ENCODE measurements around the gene POT1. TPM values are rescaled to one million over a fixed set of nuclear protein-coding genes. Genes with fewer than 3 reads are reported as not detected.

POT1 gene
- total and polyA plus RNA-seq, 2 of the 8 experiments (the other 6 are each of a cell fraction or from before 2014, with no cell fraction given): 13.1 to 22.8 TPM

GRCh38 chr7:124792002-124792401 is 137.6 kb downstream of the POT1 start:
- TF ChIP-seq SIN3A (conservative IDR thresholded peaks at IDR 0.05 in 1 of 2, IDR thresholded peaks at IDR 0.05 in 1 of 2; ENCODE audit: low read depth in 1 of 2, low read length in 2 of 2): no peak
- no peak for TF ChIP-seq SP2 (IDR thresholded peaks at IDR 0.05; ENCODE audit: low read length)
- TF ChIP-seq JUND (IDR thresholded peaks at IDR 0.05; ENCODE audit: low read length): no peak
- no peak for TF ChIP-seq CHD2 (IDR thresholded peaks at IDR 0.05; ENCODE audit: low read length)
- TF ChIP-seq, protein P1, sequence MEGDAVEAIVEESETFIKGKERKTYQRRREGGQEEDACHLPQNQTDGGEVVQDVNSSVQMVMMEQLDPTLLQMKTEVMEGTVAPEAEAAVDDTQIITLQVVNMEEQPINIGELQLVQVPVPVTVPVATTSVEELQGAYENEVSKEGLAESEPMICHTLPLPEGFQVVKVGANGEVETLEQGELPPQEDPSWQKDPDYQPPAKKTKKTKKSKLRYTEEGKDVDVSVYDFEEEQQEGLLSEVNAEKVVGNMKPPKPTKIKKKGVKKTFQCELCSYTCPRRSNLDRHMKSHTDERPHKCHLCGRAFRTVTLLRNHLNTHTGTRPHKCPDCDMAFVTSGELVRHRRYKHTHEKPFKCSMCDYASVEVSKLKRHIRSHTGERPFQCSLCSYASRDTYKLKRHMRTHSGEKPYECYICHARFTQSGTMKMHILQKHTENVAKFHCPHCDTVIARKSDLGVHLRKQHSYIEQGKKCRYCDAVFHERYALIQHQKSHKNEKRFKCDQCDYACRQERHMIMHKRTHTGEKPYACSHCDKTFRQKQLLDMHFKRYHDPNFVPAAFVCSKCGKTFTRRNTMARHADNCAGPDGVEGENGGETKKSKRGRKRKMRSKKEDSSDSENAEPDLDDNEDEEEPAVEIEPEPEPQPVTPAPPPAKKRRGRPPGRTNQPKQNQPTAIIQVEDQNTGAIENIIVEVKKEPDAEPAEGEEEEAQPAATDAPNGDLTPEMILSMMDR (IDR thresholded peaks at IDR 0.05; ENCODE audit: control extremely low read depth in 1 of 3, insufficient read depth in 1 of 3, low read depth in 1 of 3, low read length in 3 of 3): no peak
- TF ChIP-seq EZH2 (IDR thresholded peaks at IDR 0.05; ENCODE audit: low read depth, low read length, severe bottlenecking): no peak
- no peak for TF ChIP-seq NRF1 (IDR thresholded peaks at IDR 0.05; ENCODE audit: low read depth, low read length)
- TF ChIP-seq EGR1 (IDR thresholded peaks at IDR 0.05; ENCODE audit: borderline replicate concordance, low read depth, low read length): no peak
- Histone ChIP-seq H3K4ac (replicated peaks; ENCODE audit: insufficient read length, low read depth, low read length) (no peak overlapping the region), H2AK5ac (ENCODE audit: low read depth, low read length) (no peak overlapping the region), H3K23me2 (ENCODE audit: low read depth, low read length) (no peaks in the 10 kb centered on the region; the same call in 1 of the 2 replicates), H3K18ac (ENCODE audit: extremely low read depth, low read length) (no peak overlapping the region), H3K56ac (replicated peaks; ENCODE audit: insufficient read length, low read depth, low read length) (no peak overlapping the region), H4K5ac (ENCODE audit: insufficient read length, low read depth, low read length) (no peak overlapping the region), H3K9me3 (ENCODE audit: insufficient read depth in 2 of 2, low read depth in 1 of 2, low read length in 1 of 2) (no peaks in the 10 kb centered on the region), H2BK12ac (ENCODE audit: low read depth, low read length) (no peak overlapping the region), H2BK5ac (ENCODE audit: low read depth, low read length) (no peak overlapping the region), H2AFZ (ENCODE audit: low read length) (no peak overlapping the region), H3K14ac (ENCODE audit: insufficient read length) (no peak overlapping the region), H3K4me1 (replicated peaks in 1 of 4; ENCODE audit: control insufficient read depth in 3 of 4, insufficient read depth in 4 of 4, low read length in 3 of 4) (no peaks in the 10 kb centered on the region), H3K4me2 (ENCODE audit: insufficient read depth in 1 of 2, low read depth in 2 of 2, low read length in 2 of 2) (no peak overlapping the region), H3K79me2 (ENCODE audit: control insufficient read depth in 1 of 2, insufficient read depth in 2 of 2, low read length in 2 of 2) (no peaks in the 10 kb centered on the region), H3K27ac (ENCODE audit: low read depth, low read length) (no peak overlapping the region), H2BK15ac (ENCODE audit: low read length) (no peak overlapping the region), H2BK120ac (replicated peaks; ENCODE audit: low read depth, low read length) (no peak overlapping the region), H4K20me1 (replicated peaks in 1 of 2; ENCODE audit: control insufficient read depth in 1 of 2, insufficient read depth in 2 of 2, low read length in 2 of 2) (no peaks in the 10 kb centered on the region), H3K27me3 (replicated peaks in 1 of 4; ENCODE audit: control insufficient read depth in 3 of 4, extremely low read depth in 1 of 4, insufficient read depth in 3 of 4, low read length in 3 of 4) (no peaks in the 10 kb centered on the region), H4K91ac (replicated peaks; ENCODE audit: insufficient read length, low read length) (no peak overlapping the region), H3K9ac (replicated peaks in 1 of 4; ENCODE audit: extremely low read depth in 1 of 4, low read depth in 3 of 4, low read length in 3 of 4) (no peak overlapping the region), H2BK20ac (ENCODE audit: low read length) (no peak overlapping the region), H3K36me3 (ENCODE audit: control insufficient read depth in 2 of 4, insufficient read depth in 4 of 4, low read length in 3 of 4) (no peaks in the 10 kb centered on the region), H4K8ac (ENCODE audit: extremely low read depth, insufficient read depth, low read length) (no peak overlapping the region), H3K23ac (ENCODE audit: insufficient read length) (no peak overlapping the region), H3K79me1 (ENCODE audit: low read depth, low read length) (no peaks in the 10 kb centered on the region), H3K4me3 (ENCODE audit: extremely low read depth in 1 of 4, insufficient read depth in 2 of 4, low read depth in 3 of 4, low read length in 4 of 4) (no peak overlapping the region)
- ChIA-PET POLR2A (ENCODE audit: partially characterized antibody) (no interaction called here), CTCF (ENCODE audit: partially characterized antibody) (interaction anchor here (1.2 kb wide), 1 partner anchor 638 kb away, joined by 3 read pairs; no protein-coding TSS in a partner anchor)
- DNase-seq (ENCODE audit: low read depth in 1 of 2, low spot score in 2 of 2) (no peak), FAIRE-seq (no peak)
